ENCODE results near the gene CHD2. TPM values are rescaled to one million over a fixed set of nuclear protein-coding genes. Genes with fewer than 3 reads are reported as not detected.
A peak's percentile ranks its signal among the peaks of the same experiment; 100 is the strongest.

The CHD2 gene
- total and polyA plus RNA-seq, 4 donors = 38.0 to 144 (median 81.5) TPM

DNA sequence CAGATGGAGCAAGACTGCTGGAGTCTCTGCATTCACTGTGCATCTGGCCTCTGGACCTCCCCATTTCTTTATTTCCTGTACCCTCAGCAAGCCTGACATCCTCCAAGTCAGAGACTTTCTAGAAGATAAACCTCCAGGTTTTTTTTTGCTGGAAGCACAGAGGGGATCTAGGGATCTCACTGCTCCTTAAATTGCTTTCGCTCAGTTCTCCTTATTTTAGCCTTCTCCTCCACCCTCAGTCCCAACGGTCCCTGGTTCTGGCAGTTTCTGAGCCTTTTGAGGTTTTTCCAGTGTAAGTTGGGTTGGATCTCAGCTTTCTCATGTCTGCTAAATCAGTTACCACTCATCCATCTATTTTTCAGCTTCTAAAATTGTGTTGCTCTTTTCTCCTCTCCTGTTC, 22.7 kb upstream of the CHD2 start:
- no peaks in the 10 kb centered on the region for H3K4me1 ChIP-seq (ENCODE audit: control insufficient read depth in 1 of 2, insufficient read depth in 2 of 2, low read length in 2 of 2)
- H3K27ac ChIP-seq (ENCODE audit: low read depth in 1 of 2, low read length in 2 of 2) = no peak overlapping the region
- intact Hi-C loops (cut with DNase I) = no loop called here
- no peaks in the 10 kb centered on the region for H3K27me3 ChIP-seq (ENCODE audit: control insufficient read depth in 1 of 2, insufficient read depth in 2 of 2, low read length in 1 of 2)
- 84 to 88% methylated on average over 2 of the region's 2 CpGs for WGBS, 2 donors
- ATAC-seq (ENCODE audit: low FRiP score) (no peak), DNase-seq (no peak)
- H3K36me3 ChIP-seq (ENCODE audit: control insufficient read depth in 1 of 2, insufficient read depth in 2 of 2, low read length in 1 of 2) = no peaks in the 10 kb centered on the region
- H3K4me3 ChIP-seq (ENCODE audit: low read length in 2 of 2) = no peak overlapping the region
- H3K9me3 ChIP-seq (ENCODE audit: control insufficient read depth, low read length) = no peaks in the 10 kb centered on the region

- intact Hi-C loops (cut with DNase I) = no loop called here
- H3K27me3 ChIP-seq (ENCODE audit: control insufficient read depth in 1 of 2, insufficient read depth in 2 of 2, low read length in 1 of 2) = no peaks in the 10 kb centered on the region
- H3K4me1 ChIP-seq (ENCODE audit: control insufficient read depth in 1 of 2, insufficient read depth in 2 of 2, low read length in 2 of 2) = no peaks in the 10 kb centered on the region
- ATAC-seq (ENCODE audit: low FRiP score) (no peak), DNase-seq (no peak)
- no peak overlapping the region for H3K27ac ChIP-seq (ENCODE audit: low read depth in 1 of 2, low read length in 2 of 2)
- no peaks in the 10 kb centered on the region for H3K36me3 ChIP-seq (ENCODE audit: control insufficient read depth in 1 of 2, insufficient read depth in 2 of 2, low read length in 1 of 2)
- WGBS, 2 donors = 81 to 82% methylated on average over 5 of the region's 5 CpGs
- no peaks in the 10 kb centered on the region for H3K9me3 ChIP-seq (ENCODE audit: control insufficient read depth, low read length)
- H3K4me3 ChIP-seq (ENCODE audit: low read length in 2 of 2) = no peak overlapping the region
Measured at GRCh38 chr15:92878593-92879053, 21.5 kb upstream of the CHD2 start.

GRCh38 chr15:92879949-92880725, 20.0 kb upstream of the CHD2 start:
- intact Hi-C loops (cut with DNase I) = loop anchor here in 1 of 2 donors (5.0 kb wide), 2 partner anchors 37 to 68 kb away; no protein-coding TSS in a partner anchor
- H3K36me3 ChIP-seq (ENCODE audit: control insufficient read depth in 1 of 2, insufficient read depth in 2 of 2, low read length in 1 of 2) = no peaks in the 10 kb centered on the region
- H3K27me3 ChIP-seq (ENCODE audit: control insufficient read depth in 1 of 2, insufficient read depth in 2 of 2, low read length in 1 of 2) = no peaks in the 10 kb centered on the region
- DNase-seq = no peak
- H3K27ac ChIP-seq (ENCODE audit: low read depth in 1 of 2, low read length in 2 of 2) = peak overlapping the region in 1 of 2 donors; percentile 79
- no peaks in the 10 kb centered on the region for H3K9me3 ChIP-seq (ENCODE audit: control insufficient read depth, low read length)
- H3K4me3 ChIP-seq (ENCODE audit: low read length in 2 of 2) = no peak overlapping the region
- H3K4me1 ChIP-seq (ENCODE audit: control insufficient read depth in 1 of 2, insufficient read depth in 2 of 2, low read length in 2 of 2) = no peaks in the 10 kb centered on the region
- ATAC-seq (ENCODE audit: low FRiP score) = no peak
- WGBS, 2 donors = 96 to 98% methylated on average over 7 of the region's 7 CpGs

DNA sequence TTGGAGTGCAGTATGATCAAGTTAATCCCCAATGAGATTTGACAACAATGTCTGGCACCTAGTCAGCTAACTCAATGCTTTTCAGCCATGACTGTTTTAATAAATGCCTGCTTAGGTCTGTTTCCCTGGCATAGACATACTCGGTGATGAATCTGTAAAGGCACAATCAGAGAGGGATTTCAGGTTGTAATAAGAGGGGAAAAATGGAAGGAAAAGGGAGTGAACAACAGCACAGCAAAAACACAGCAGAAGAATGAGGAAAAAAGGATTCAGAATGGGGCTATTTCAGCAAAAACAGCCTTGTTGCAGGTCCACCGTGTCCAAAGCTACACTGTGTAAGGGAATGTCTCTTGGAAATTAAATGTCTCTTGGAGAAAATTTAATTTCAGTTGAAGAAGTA, 19.3 kb upstream of the CHD2 start:
- intact Hi-C loops (cut with DNase I) = loop anchor here in 1 of 2 donors (5.0 kb wide), 2 partner anchors 37 to 68 kb away; no protein-coding TSS in a partner anchor
- no peak overlapping the region for H3K4me3 ChIP-seq (ENCODE audit: low read length in 2 of 2)
- WGBS, 2 donors = 30 to 64% methylated on average over 1 to 2 of the region's 2 CpGs
- no peaks in the 10 kb centered on the region for H3K36me3 ChIP-seq (ENCODE audit: control insufficient read depth in 1 of 2, insufficient read depth in 2 of 2, low read length in 1 of 2)
- no peaks in the 10 kb centered on the region for H3K4me1 ChIP-seq (ENCODE audit: control insufficient read depth in 1 of 2, insufficient read depth in 2 of 2, low read length in 2 of 2)
- DNase-seq (no peak), ATAC-seq (ENCODE audit: low FRiP score) (no peak)
- H3K27me3 ChIP-seq (ENCODE audit: control insufficient read depth in 1 of 2, insufficient read depth in 2 of 2, low read length in 1 of 2) = no peaks in the 10 kb centered on the region
- peak overlapping the region; percentile 79 to 94 for H3K27ac ChIP-seq (ENCODE audit: low read depth in 1 of 2, low read length in 2 of 2)
- H3K9me3 ChIP-seq (ENCODE audit: control insufficient read depth, low read length) = no peaks in the 10 kb centered on the region

GRCh38 chr15:92881211-92881754, 18.8 kb upstream of the CHD2 start:
- Histone ChIP-seq H3K36me3 (ENCODE audit: control insufficient read depth in 1 of 2, insufficient read depth in 2 of 2, low read length in 1 of 2) (no peaks in the 10 kb centered on the region), H3K4me3 (ENCODE audit: low read length in 2 of 2) (peak overlapping the region; percentile 37 to 75), H3K9me3 (ENCODE audit: control insufficient read depth, low read length) (no peaks in the 10 kb centered on the region), H3K27me3 (ENCODE audit: control insufficient read depth in 1 of 2, insufficient read depth in 2 of 2, low read length in 1 of 2) (no peaks in the 10 kb centered on the region), H3K27ac (ENCODE audit: low read depth in 1 of 2, low read length in 2 of 2) (peak overlapping the region; percentile 94 to 99), H3K4me1 (ENCODE audit: control insufficient read depth in 1 of 2, insufficient read depth in 2 of 2, low read length in 2 of 2) (no peaks in the 10 kb centered on the region)
- 6 to 11% methylated on average over 7 of the region's 7 CpGs for WGBS, 2 donors
- intact Hi-C loops (cut with DNase I) = loop anchor here in 1 of 2 donors (5.0 kb wide), 2 partner anchors 36 to 69 kb away; no protein-coding TSS in a partner anchor
- ATAC-seq (ENCODE audit: low FRiP score) = no peak
- DNase-seq = no peak

DNA sequence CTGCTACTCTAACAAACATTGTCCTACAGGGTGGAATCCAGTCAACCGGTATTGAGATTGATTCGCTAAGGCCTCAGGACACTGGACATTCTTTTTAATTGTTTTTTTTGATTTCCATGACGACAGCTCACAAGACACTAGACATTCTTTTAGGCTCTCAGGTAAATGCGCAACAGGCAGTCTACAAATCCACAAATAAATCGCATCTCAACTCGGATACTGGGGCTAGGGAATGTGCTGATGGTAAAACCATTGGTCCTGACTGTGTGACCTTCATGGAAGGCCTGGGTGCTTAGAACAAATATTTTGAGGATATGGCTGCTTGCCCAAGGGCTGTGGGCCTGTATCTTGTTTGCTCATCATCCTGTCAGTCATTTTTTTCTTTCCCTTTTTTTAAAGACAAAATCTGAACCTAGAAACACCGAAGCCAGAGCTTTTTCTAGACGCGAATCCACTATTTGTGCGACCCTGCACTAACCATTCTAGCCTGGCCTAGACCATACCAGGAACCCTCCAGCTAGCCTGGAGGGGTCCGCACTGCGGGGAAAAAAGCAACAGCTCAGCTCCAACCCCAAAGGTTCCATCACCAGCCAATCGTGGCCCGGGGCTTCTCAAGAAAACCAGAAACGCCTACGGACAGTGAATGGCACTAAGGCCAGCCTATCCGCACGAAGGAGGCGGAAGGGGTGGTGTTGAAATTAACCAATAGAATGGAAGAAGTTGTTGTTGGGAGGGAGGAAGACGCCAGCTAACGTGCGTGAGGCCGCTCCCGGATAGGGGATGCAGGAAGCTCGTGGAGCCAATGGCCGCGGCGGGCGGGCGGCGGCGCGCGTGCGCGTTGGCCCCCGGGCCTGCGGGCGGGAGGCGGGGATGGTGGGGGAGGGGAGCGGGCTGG, 18.1 kb upstream of the CHD2 start:
- no peaks in the 10 kb centered on the region for H3K9me3 ChIP-seq (ENCODE audit: control insufficient read depth, low read length)
- peak overlapping the region; percentile 94 to 99 for H3K27ac ChIP-seq (ENCODE audit: low read depth in 1 of 2, low read length in 2 of 2)
- intact Hi-C loops (cut with DNase I) = loop anchor here (2.0 to 5.0 kb wide), 5 partner anchors 23 to 73 kb away; no protein-coding TSS in a partner anchor
- no peaks in the 10 kb centered on the region for H3K36me3 ChIP-seq (ENCODE audit: control insufficient read depth in 1 of 2, insufficient read depth in 2 of 2, low read length in 1 of 2)
- DNase-seq (peak; percentile 99), ATAC-seq (ENCODE audit: low FRiP score) (peak; percentile 95)
- H3K4me1 ChIP-seq (ENCODE audit: control insufficient read depth in 1 of 2, insufficient read depth in 2 of 2, low read length in 2 of 2) = no peaks in the 10 kb centered on the region
- no peaks in the 10 kb centered on the region for H3K27me3 ChIP-seq (ENCODE audit: control insufficient read depth in 1 of 2, insufficient read depth in 2 of 2, low read length in 1 of 2)
- 6 to 11% methylated on average over 34 to 41 of the region's 41 CpGs for WGBS, 2 donors
- peak overlapping the region; percentile 37 to 75 for H3K4me3 ChIP-seq (ENCODE audit: low read length in 2 of 2)

DNA sequence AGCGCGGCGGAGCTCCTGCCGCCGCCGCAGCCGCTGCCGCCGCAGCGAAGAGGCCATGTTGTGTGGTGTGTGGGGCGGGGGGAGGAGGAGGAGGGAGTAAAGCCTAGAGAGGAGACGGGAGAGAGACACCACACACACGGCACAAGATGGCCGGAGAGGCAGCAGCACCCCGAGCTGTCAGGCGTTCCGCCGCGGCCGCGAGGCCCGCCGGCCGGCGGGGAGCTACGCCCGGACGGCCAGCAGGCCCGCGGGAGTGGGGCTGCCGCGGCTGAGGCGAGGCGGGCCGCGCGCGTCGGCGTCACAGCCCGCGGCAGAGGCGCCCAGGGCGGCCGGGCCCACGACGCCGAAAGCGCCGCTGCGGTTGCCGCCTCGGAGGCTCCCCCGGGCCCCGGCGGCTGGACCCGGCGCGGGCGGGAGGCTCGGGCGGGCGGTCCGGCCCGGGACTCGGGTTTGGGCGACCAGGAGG, 17.4 kb upstream of the CHD2 start:
- no peaks in the 10 kb centered on the region for H3K36me3 ChIP-seq (ENCODE audit: control insufficient read depth in 1 of 2, insufficient read depth in 2 of 2, low read length in 1 of 2)
- no peaks in the 10 kb centered on the region for H3K27me3 ChIP-seq (ENCODE audit: control insufficient read depth in 1 of 2, insufficient read depth in 2 of 2, low read length in 1 of 2)
- DNase-seq (no peak), ATAC-seq (ENCODE audit: low FRiP score) (no peak)
- intact Hi-C loops (cut with DNase I) = loop anchor here (2.0 to 5.0 kb wide), 5 partner anchors 22 to 74 kb away; no protein-coding TSS in a partner anchor
- 0 to 1% methylated on average over 41 to 67 of the region's 67 CpGs for WGBS, 2 donors
- H3K9me3 ChIP-seq (ENCODE audit: control insufficient read depth, low read length) = no peaks in the 10 kb centered on the region
- H3K27ac ChIP-seq (ENCODE audit: low read depth in 1 of 2, low read length in 2 of 2) = peak overlapping the region; percentile 100
- no peaks in the 10 kb centered on the region for H3K4me1 ChIP-seq (ENCODE audit: control insufficient read depth in 1 of 2, insufficient read depth in 2 of 2, low read length in 2 of 2)
- H3K4me3 ChIP-seq (ENCODE audit: low read length in 2 of 2) = peak overlapping the region; percentile 100

DNA sequence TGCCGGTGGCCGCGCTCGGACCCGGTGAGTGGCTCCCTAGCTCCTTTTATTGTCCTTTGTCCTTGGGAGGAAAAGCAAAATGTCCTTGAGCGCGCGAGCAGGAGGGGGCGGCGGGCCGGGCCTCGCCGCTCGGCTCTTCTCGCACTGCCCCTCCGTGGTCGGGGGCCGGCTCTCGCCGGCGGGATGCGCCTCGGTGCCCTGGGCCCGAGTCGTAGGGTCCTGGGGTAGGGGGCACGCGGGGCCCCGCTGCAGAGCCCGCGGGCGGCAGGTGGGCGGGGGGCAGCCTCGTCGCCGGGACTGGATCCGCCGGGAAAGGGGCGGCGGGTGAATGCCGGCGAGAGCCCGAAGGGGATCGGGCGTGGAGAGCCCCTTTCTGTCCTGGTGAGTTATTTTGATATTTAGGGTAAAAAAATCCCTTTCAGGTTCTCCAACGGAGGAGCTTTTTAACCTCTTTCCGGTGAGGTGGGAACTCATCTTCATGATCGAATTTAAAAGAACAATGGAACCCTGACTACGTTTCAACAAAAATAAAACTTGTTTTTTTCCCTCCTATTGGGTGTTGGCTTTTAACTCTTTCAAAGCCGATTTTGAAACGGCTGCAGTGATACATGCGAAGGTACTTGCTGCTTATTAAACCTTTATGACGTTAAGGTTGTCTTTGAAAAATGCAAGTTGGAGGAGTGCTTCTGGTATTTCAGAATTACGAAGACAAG, 16.8 kb upstream of the CHD2 start:
- Histone ChIP-seq H3K4me1 (ENCODE audit: control insufficient read depth in 1 of 2, insufficient read depth in 2 of 2, low read length in 2 of 2) (no peaks in the 10 kb centered on the region), H3K27ac (ENCODE audit: low read depth in 1 of 2, low read length in 2 of 2) (peak overlapping the region; percentile 100), H3K9me3 (ENCODE audit: control insufficient read depth, low read length) (no peaks in the 10 kb centered on the region), H3K36me3 (ENCODE audit: control insufficient read depth in 1 of 2, insufficient read depth in 2 of 2, low read length in 1 of 2) (no peaks in the 10 kb centered on the region), H3K4me3 (ENCODE audit: low read length in 2 of 2) (peak overlapping the region; percentile 100), H3K27me3 (ENCODE audit: control insufficient read depth in 1 of 2, insufficient read depth in 2 of 2, low read length in 1 of 2) (no peaks in the 10 kb centered on the region)
- intact Hi-C loops (cut with DNase I) = loop anchor here (2.0 to 5.0 kb wide), 5 partner anchors 21 to 75 kb away; no protein-coding TSS in a partner anchor
- ATAC-seq (ENCODE audit: low FRiP score) = peak; percentile 12
- peak; percentile 57 to 79 for DNase-seq
- WGBS, 2 donors = 0 to 1% methylated on average over 47 to 53 of the region's 53 CpGs
